ENCODE data around the gene UBL4B. TPM values are rescaled to one million over a fixed set of nuclear protein-coding genes. Genes with fewer than 3 reads are reported as not detected.

UBL4B gene
- polyA plus RNA-seq, 2 donors = not detected

DNA sequence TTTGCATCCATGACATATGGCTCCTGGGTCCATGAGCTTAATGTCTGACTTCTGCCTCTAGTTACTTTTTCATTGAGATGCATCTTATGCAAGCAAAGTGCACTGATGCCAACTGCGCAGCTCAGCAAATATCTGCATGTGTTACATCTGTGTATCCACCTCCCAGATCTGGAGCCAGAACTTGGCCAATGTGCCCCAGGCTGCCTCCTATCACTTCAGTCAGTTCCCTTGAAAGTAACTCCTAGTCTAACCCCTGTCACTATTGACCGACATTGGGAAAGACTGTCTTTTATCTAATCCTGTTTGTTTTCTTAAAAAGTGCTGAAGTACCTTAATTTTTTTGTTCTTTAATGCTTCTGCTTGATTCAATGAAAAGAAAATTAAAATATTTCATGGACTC, 19.3 kb upstream of the UBL4B start:
- no peak overlapping the region for H3K27ac ChIP-seq (ENCODE audit: low read depth in 2 of 2, low read length in 1 of 2)
- H3K4me1 ChIP-seq (ENCODE audit: control insufficient read depth in 2 of 2, insufficient read depth in 2 of 2, low read length in 1 of 2) = no peaks in the 10 kb centered on the region
- H3K9me3 ChIP-seq (ENCODE audit: control insufficient read depth in 2 of 2, insufficient read depth in 1 of 2, low read depth in 1 of 2, low read length in 1 of 2) = no peaks in the 10 kb centered on the region
- WGBS, 2 donors = 79 to 80% methylated on average over 2 of the region's 2 CpGs
- no peak overlapping the region for H3K4me3 ChIP-seq (ENCODE audit: low read depth in 1 of 2, low read length in 2 of 2)
- H3K36me3 ChIP-seq (ENCODE audit: control insufficient read depth in 2 of 2, insufficient read depth in 2 of 2, low read length in 1 of 2) = no peaks in the 10 kb centered on the region
- H3K27me3 ChIP-seq (ENCODE audit: control insufficient read depth in 1 of 2, insufficient read depth in 2 of 2, low read length in 2 of 2) = no peaks in the 10 kb centered on the region

DNA sequence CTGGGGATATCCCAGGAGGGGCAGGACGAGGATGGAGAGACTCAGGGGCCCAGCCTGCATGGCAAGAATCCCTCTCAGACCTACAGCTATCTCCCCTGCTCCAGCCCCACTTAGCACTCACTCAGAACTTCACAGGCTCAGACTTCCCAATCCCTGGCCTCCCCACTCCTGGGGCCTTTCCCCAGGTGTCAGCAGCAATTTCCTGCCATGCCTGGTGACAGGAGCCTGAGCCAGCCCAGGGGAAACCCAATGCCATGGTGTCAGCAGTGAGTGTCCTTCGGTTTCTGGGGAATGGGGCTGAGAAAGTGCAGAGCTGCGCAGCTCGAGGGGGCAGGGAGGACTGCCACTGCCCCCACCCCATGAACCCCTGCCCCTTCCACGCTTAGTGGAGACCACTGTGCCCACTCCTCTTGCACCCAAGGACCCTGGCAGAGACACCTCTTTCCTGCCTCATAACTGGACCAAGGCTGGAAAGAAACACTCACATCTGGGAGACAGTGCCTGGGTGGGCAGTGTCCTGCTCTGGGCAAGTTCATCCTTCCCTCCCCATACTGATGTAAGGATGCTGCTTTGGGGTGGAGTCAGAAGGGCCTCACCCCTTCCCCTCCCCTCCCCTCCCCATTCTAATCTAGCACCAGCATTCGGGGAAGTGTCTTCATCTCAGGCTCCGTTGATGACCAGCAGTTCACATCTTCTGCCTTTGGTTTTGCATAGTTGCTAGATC, 17.1 kb upstream of the UBL4B start:
- Histone ChIP-seq H3K4me3 (ENCODE audit: low read depth in 1 of 2, low read length in 2 of 2) (no peak overlapping the region), H3K9me3 (ENCODE audit: control insufficient read depth in 2 of 2, insufficient read depth in 1 of 2, low read depth in 1 of 2, low read length in 1 of 2) (no peaks in the 10 kb centered on the region), H3K27ac (ENCODE audit: low read depth in 2 of 2, low read length in 1 of 2) (no peak overlapping the region), H3K36me3 (ENCODE audit: control insufficient read depth in 2 of 2, insufficient read depth in 2 of 2, low read length in 1 of 2) (no peaks in the 10 kb centered on the region), H3K4me1 (ENCODE audit: control insufficient read depth in 2 of 2, insufficient read depth in 2 of 2, low read length in 1 of 2) (peaks cover 0 to 3% of the 10 kb centered on the region in 2 donors), H3K27me3 (ENCODE audit: control insufficient read depth in 1 of 2, insufficient read depth in 2 of 2, low read length in 2 of 2) (no peaks in the 10 kb centered on the region)
- 53 to 59% methylated on average over 7 of the region's 7 CpGs for WGBS, 2 donors

GRCh38 chr1:110097507-110098221, 14.6 kb upstream of the UBL4B start:
- 79 to 81% methylated on average over 11 of the region's 11 CpGs for WGBS, 2 donors
- Histone ChIP-seq H3K36me3 (ENCODE audit: control insufficient read depth in 2 of 2, insufficient read depth in 2 of 2, low read length in 1 of 2) (no peaks in the 10 kb centered on the region), H3K9me3 (ENCODE audit: control insufficient read depth in 2 of 2, insufficient read depth in 1 of 2, low read depth in 1 of 2, low read length in 1 of 2) (no peaks in the 10 kb centered on the region), H3K4me3 (ENCODE audit: low read depth in 1 of 2, low read length in 2 of 2) (no peak overlapping the region), H3K27me3 (ENCODE audit: control insufficient read depth in 1 of 2, insufficient read depth in 2 of 2, low read length in 2 of 2) (no peaks in the 10 kb centered on the region), H3K4me1 (ENCODE audit: control insufficient read depth in 2 of 2, insufficient read depth in 2 of 2, low read length in 1 of 2) (peaks cover 0 to 3% of the 10 kb centered on the region in 2 donors), H3K27ac (ENCODE audit: low read depth in 2 of 2, low read length in 1 of 2) (no peak overlapping the region)

DNA sequence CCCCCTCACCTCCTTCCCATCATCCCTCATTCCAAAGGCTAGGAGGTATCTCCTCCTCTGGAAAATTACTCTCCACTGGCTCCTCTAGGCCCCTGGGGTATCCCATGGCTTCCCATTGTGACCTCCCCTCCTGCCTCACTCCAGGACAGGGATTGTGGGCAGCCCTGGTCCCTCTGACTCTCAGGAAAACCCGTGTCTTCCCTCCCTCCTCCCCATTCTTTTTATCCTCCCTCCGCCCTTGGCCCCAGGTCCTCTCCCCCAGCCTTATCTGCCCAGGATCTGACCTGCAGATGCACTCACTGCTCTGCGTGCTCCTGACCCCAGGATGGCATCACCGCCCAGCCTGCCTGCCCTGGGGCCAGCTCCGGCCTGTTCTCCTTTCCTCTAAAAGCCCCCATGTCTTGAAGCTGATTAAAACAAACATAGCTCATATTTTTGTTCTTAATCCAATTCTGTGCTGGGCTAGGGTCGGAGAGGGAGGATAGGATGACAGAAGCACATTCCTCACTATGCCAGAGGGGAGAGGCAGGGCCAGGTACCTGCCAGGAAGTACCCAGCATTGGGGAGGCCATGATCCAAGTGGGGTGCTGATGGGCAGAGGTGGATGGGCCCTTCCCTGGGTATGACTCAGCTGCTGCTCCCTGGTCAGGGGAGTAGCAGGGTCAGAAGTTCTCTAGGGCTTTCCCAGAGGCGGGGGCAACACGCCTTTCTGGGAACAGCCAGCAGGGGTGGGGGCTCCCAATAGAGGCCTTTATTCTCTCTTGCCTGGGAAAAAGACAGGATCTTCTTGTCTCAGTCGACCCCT, 13.8 kb upstream of the UBL4B start:
- WGBS, 2 donors = 70 to 72% methylated on average over 9 of the region's 9 CpGs
- Histone ChIP-seq H3K36me3 (ENCODE audit: control insufficient read depth in 2 of 2, insufficient read depth in 2 of 2, low read length in 1 of 2) (no peaks in the 10 kb centered on the region), H3K27me3 (ENCODE audit: control insufficient read depth in 1 of 2, insufficient read depth in 2 of 2, low read length in 2 of 2) (no peaks in the 10 kb centered on the region), H3K27ac (ENCODE audit: low read depth in 2 of 2, low read length in 1 of 2) (no peak overlapping the region), H3K4me1 (ENCODE audit: control insufficient read depth in 2 of 2, insufficient read depth in 2 of 2, low read length in 1 of 2) (peaks cover 0 to 3% of the 10 kb centered on the region in 2 donors), H3K4me3 (ENCODE audit: low read depth in 1 of 2, low read length in 2 of 2) (no peak overlapping the region), H3K9me3 (ENCODE audit: control insufficient read depth in 2 of 2, insufficient read depth in 1 of 2, low read depth in 1 of 2, low read length in 1 of 2) (no peaks in the 10 kb centered on the region)

DNA sequence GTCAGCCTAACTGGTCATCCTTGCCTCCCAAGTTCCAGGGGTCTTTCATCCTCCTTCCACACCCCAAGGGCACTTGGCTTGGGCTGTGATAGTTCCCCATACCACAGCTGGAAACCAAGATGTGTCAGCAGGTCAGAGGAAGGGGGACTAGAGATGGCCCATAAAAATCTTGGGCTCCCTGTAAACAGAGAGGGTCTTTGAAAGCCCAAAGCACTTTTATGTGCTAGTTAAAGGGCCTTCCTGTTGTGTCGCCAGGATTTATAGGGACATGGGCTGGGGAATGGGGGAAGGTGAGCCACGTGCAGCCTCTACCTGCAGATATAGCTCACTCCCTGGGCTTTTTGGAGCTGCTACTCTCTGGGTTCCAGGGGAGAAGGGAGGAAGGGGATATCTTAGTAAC, 11.9 kb upstream of the UBL4B start:
- no peaks in the 10 kb centered on the region for H3K36me3 ChIP-seq (ENCODE audit: control insufficient read depth in 2 of 2, insufficient read depth in 2 of 2, low read length in 1 of 2)
- 73 to 77% methylated on average over 2 of the region's 2 CpGs for WGBS, 2 donors
- H3K9me3 ChIP-seq (ENCODE audit: control insufficient read depth in 2 of 2, insufficient read depth in 1 of 2, low read depth in 1 of 2, low read length in 1 of 2) = no peaks in the 10 kb centered on the region
- no peak overlapping the region for H3K4me3 ChIP-seq (ENCODE audit: low read depth in 1 of 2, low read length in 2 of 2)
- H3K27me3 ChIP-seq (ENCODE audit: control insufficient read depth in 1 of 2, insufficient read depth in 2 of 2, low read length in 2 of 2) = no peaks in the 10 kb centered on the region
- H3K27ac ChIP-seq (ENCODE audit: low read depth in 2 of 2, low read length in 1 of 2) = no peak overlapping the region
- H3K4me1 ChIP-seq (ENCODE audit: control insufficient read depth in 2 of 2, insufficient read depth in 2 of 2, low read length in 1 of 2) = peaks cover 0 to 3% of the 10 kb centered on the region in 2 donors

GRCh38 chr1:110102081-110102480, 10.2 kb upstream of the UBL4B start:
- H3K27ac ChIP-seq (ENCODE audit: low read depth in 2 of 2, low read length in 1 of 2) = no peak overlapping the region
- H3K9me3 ChIP-seq (ENCODE audit: control insufficient read depth in 2 of 2, insufficient read depth in 1 of 2, low read depth in 1 of 2, low read length in 1 of 2) = no peaks in the 10 kb centered on the region
- H3K4me3 ChIP-seq (ENCODE audit: low read depth in 1 of 2, low read length in 2 of 2) = no peak overlapping the region
- no peaks in the 10 kb centered on the region for H3K36me3 ChIP-seq (ENCODE audit: control insufficient read depth in 2 of 2, insufficient read depth in 2 of 2, low read length in 1 of 2)
- H3K27me3 ChIP-seq (ENCODE audit: control insufficient read depth in 1 of 2, insufficient read depth in 2 of 2, low read length in 2 of 2) = no peaks in the 10 kb centered on the region
- peaks cover 0 to 3% of the 10 kb centered on the region in 2 donors for H3K4me1 ChIP-seq (ENCODE audit: control insufficient read depth in 2 of 2, insufficient read depth in 2 of 2, low read length in 1 of 2)
- 65 to 67% methylated on average over 7 of the region's 7 CpGs for WGBS, 2 donors

DNA sequence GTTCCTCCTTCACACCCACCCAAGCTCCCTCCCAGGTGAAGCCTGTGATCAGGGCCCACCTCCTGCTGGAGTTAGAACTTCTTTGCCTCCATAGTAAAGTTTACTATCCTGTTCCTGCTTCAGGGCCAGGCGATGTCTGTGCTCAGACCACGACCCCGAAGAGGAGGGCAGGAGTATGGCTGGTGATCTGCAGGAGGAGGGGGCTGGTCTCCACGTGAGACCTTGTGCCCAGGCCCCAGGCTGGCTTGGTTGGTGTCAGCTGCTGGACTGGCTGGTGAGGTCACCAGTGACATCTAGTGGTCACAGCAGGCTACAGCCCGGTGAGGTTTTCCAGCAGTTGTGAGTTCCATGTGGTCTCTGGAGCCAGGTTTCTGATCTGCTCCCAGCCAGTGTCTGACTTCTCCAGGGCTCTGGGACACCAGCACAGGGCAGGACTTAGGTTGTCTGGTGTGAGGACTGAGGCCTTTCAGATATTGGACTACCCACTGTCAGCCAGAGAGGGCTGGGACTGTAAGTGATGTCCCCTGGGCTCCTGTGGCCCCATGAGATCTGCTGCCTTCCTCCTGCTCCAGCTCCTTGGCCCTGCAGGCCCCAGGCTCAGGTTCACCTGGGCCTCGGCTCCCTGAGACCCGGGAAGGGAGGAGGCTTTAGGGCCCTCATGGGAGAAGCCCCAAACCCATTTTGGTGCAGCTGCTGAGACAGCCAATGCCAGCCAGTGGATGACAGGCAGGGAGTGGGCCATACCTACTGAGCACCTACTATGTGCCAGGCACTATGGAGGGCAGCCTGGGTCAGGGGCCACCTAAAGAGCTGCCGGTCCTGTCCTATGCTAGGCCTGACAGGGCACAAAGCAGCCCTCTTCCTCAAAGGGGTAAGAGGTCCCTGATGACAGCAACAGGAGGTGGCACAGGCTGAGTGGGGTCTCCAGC, 6.0 kb upstream of the UBL4B start:
- whole genome bisulfite sequencing, 2 donors = 15 to 20% methylated on average over 8 of the region's 8 CpGs
- Histone ChIP-seq H3K4me3 (ENCODE audit: low read depth in 1 of 2, low read length in 2 of 2) (no peak overlapping the region), H3K27me3 (ENCODE audit: control insufficient read depth in 1 of 2, insufficient read depth in 2 of 2, low read length in 2 of 2) (no peaks in the 10 kb centered on the region), H3K9me3 (ENCODE audit: control insufficient read depth in 2 of 2, insufficient read depth in 1 of 2, low read depth in 1 of 2, low read length in 1 of 2) (no peaks in the 10 kb centered on the region), H3K4me1 (ENCODE audit: control insufficient read depth in 2 of 2, insufficient read depth in 2 of 2, low read length in 1 of 2) (no peaks in the 10 kb centered on the region), H3K36me3 (ENCODE audit: control insufficient read depth in 2 of 2, insufficient read depth in 2 of 2, low read length in 1 of 2) (no peaks in the 10 kb centered on the region), H3K27ac (ENCODE audit: low read depth in 2 of 2, low read length in 1 of 2) (no peak overlapping the region)

- Histone ChIP-seq H3K27ac (ENCODE audit: low read depth in 2 of 2, low read length in 1 of 2) (no peak overlapping the region), H3K4me3 (ENCODE audit: low read depth in 1 of 2, low read length in 2 of 2) (no peak overlapping the region), H3K27me3 (ENCODE audit: control insufficient read depth in 1 of 2, insufficient read depth in 2 of 2, low read length in 2 of 2) (no peaks in the 10 kb centered on the region), H3K9me3 (ENCODE audit: control insufficient read depth in 2 of 2, insufficient read depth in 1 of 2, low read depth in 1 of 2, low read length in 1 of 2) (no peaks in the 10 kb centered on the region), H3K4me1 (ENCODE audit: control insufficient read depth in 2 of 2, insufficient read depth in 2 of 2, low read length in 1 of 2) (no peaks in the 10 kb centered on the region), H3K36me3 (ENCODE audit: control insufficient read depth in 2 of 2, insufficient read depth in 2 of 2, low read length in 1 of 2) (no peaks in the 10 kb centered on the region)
- WGBS, 2 donors = 71% methylated on average over 7 of the region's 7 CpGs
Measured at GRCh38 chr1:110107867-110108469, 4.3 kb upstream of the UBL4B start.

All from esophagus (tissue), 2 donors.